HL-60 (cell line): ENCODE measurements around the gene FBXO47. TPM values are rescaled to one million over a fixed set of nuclear protein-coding genes. Genes with fewer than 3 reads are reported as not detected.

Experiments used
- microRNA-seq: library from miRNA; unstranded; fragments of <30 nt; microRNA quantifications from one replicate; pipeline ENCODE4, GENCODE V29; 2018

The FBXO47 gene

Small RNAs within 50 kb of the gene (microRNA-seq; reads per million reads assigned to microRNA genes)
- gene MIR6779: not detected
